EH (cell line): ENCODE results near the gene LYPLA2.

Experiments
- DNase-seq: peaks from one replicate; pipeline ENCODE4 v3.0.0-alpha.2; 2015; ENCODE audit warnings: low read depth

Gene LYPLA2

GRCh38 chr1:23837908-23838307 is 47.0 kb downstream of the LYPLA2 start:
- DNase-seq: peak; percentile 2

GRCh38 chr1:23838401-23838866 is 47.5 kb downstream of the LYPLA2 start:
- peak; percentile 59 for DNase-seq

- no peak for DNase-seq
Measured at GRCh38 chr1:23843644-23844043, 52.7 kb downstream of the LYPLA2 start.
